ENCODE results near the gene RNF223. TPM values are rescaled to one million over a fixed set of nuclear protein-coding genes. Genes with fewer than 3 reads are reported as not detected.

The RNF223 gene
- total and polyA plus RNA-seq, 12 donors, result not detected

DNA sequence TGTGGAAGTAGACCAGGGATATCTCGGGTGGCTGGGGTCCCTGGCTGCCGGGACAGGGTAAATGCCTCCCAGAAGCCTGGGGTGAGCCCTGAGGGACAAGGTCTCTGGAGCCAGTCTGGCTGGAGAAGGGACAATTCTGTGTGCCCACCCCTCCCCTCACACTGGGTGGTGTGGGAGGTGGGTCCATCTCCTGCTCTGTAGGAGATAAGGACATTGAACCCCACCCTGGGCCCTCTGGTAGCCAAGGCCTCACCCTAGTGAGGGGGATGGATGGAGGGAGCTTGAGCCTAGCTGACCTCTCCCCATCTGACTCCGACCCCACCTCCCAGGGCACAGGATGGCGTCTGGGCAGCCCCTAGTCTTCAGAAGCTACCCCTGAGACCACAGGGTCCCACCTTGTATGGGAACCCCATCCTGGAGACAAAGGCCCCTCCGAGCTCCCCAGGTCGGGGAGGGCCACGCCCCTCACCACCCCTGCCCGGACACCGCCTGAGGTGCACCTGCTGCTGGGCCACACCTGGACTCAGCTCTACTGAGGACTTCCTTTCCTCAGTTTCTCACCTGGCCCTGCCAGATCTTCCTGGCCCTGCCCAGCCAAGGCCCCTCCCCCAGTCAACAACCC lies 49.8 kb downstream of the RNF223 start:
- peak overlapping the region in 2 of 10 donors; percentile 25 to 29 for H3K4me3 ChIP-seq
- TF ChIP-seq, protein P1, sequence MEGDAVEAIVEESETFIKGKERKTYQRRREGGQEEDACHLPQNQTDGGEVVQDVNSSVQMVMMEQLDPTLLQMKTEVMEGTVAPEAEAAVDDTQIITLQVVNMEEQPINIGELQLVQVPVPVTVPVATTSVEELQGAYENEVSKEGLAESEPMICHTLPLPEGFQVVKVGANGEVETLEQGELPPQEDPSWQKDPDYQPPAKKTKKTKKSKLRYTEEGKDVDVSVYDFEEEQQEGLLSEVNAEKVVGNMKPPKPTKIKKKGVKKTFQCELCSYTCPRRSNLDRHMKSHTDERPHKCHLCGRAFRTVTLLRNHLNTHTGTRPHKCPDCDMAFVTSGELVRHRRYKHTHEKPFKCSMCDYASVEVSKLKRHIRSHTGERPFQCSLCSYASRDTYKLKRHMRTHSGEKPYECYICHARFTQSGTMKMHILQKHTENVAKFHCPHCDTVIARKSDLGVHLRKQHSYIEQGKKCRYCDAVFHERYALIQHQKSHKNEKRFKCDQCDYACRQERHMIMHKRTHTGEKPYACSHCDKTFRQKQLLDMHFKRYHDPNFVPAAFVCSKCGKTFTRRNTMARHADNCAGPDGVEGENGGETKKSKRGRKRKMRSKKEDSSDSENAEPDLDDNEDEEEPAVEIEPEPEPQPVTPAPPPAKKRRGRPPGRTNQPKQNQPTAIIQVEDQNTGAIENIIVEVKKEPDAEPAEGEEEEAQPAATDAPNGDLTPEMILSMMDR (IDR thresholded peaks at IDR 0.05), result no peak
- ATAC-seq, result no peak
- peaks cover 0 to 9% (median 0%) of the 10 kb centered on the region in 9 donors for H3K36me3 ChIP-seq
- H3K9me3 ChIP-seq, result no peaks in the 10 kb centered on the region
- 92 to 94% methylated on average over 9 of the region's 9 CpGs for WGBS, 2 donors
- intact Hi-C loops (cut with DNase I), result loop anchor here in 1 of 10 donors (10.0 kb wide), 1 partner anchor 271 kb away; no protein-coding TSS in a partner anchor
- H3K27me3 ChIP-seq, result peaks cover 0 to 39% (median 0%) of the 10 kb centered on the region in 7 donors
- no peak for DNase-seq
- peaks cover 21 to 68% (median 36%) of the 10 kb centered on the region in 9 donors for H3K4me1 ChIP-seq
- peak overlapping the region in 4 of 10 donors; percentile 41 to 49 (median 45) for H3K27ac ChIP-seq

DNA sequence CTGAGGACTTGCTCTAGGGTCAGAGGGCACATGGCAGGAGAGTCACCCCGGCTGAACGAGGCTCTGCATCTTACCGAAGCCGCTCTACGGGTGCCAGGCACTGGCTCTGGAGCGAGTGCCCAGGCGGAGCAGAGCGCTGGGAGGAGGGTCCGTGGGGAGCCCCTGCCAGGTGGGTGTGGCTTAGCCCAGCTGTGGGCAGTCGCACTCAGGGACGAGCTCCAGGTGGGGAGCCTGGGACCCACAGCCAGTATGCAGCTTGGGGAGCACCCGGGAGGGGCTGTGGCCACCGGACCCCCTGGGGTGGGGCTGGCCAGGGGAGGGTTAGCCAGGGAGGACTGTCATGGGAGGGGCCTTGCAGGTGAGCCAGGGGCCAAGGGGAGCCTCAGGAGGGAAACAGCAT lies 50.4 kb downstream of the RNF223 start:
- H3K4me3 ChIP-seq, result no peak overlapping the region
- TF ChIP-seq, protein P1 (IDR thresholded peaks at IDR 0.05), result no peak
- intact Hi-C loops (cut with DNase I), result loop anchor here in 1 of 10 donors (10.0 kb wide), 1 partner anchor 271 kb away; no protein-coding TSS in a partner anchor
- no peaks in the 10 kb centered on the region for H3K9me3 ChIP-seq
- ATAC-seq (no peak), DNase-seq (no peak)
- H3K36me3 ChIP-seq, result peaks cover 0 to 9% (median 0%) of the 10 kb centered on the region in 9 donors
- 75 to 84% methylated on average over 13 of the region's 13 CpGs for WGBS, 2 donors
- peaks cover 0 to 39% (median 0%) of the 10 kb centered on the region in 7 donors for H3K27me3 ChIP-seq
- no peak overlapping the region for H3K27ac ChIP-seq
- peaks cover 22 to 72% (median 36%) of the 10 kb centered on the region in 9 donors for H3K4me1 ChIP-seq

GRCh38 chr1:1022302-1023009 lies 51.6 kb downstream of the RNF223 start:
- intact Hi-C loops (cut with DNase I), result loop anchor here in 1 of 10 donors (10.0 kb wide), 1 partner anchor 272 kb away; no protein-coding TSS in a partner anchor
- WGBS, 2 donors, result 73 to 78% methylated on average over 27 of the region's 27 CpGs
- DNase-seq (no peak), ATAC-seq (no peak)
- Histone ChIP-seq H3K27ac (peak overlapping the region in 2 of 10 donors; percentile 9 to 36), H3K9me3 (no peaks in the 10 kb centered on the region), H3K27me3 (peaks cover 0 to 39% (median 0%) of the 10 kb centered on the region in 7 donors), H3K4me1 (peaks cover 22 to 72% (median 36%) of the 10 kb centered on the region in 9 donors), H3K36me3 (peaks cover 0 to 3% (median 0%) of the 10 kb centered on the region in 9 donors), H3K4me3 (no peak overlapping the region)
- TF ChIP-seq, protein P1 (IDR thresholded peaks at IDR 0.05), result no peak

GRCh38 chr1:1021920-1022259 lies 52.2 kb downstream of the RNF223 start:
- DNase-seq, result no peak
- Histone ChIP-seq H3K9me3 (no peaks in the 10 kb centered on the region), H3K27me3 (peaks cover 0 to 39% (median 0%) of the 10 kb centered on the region in 7 donors), H3K27ac (peak overlapping the region in 1 of 10 donors; percentile 97), H3K36me3 (peaks cover 0 to 3% (median 0%) of the 10 kb centered on the region in 9 donors), H3K4me1 (peaks cover 22 to 70% (median 36%) of the 10 kb centered on the region in 9 donors), H3K4me3 (peak overlapping the region in 3 of 10 donors; percentile 75 to 91 (median 77))
- intact Hi-C loops (cut with DNase I), result loop anchor here in 1 of 10 donors (10.0 kb wide), 1 partner anchor 273 kb away; no protein-coding TSS in a partner anchor
- TF ChIP-seq, protein P1 (IDR thresholded peaks at IDR 0.05), result no peak
- WGBS, 2 donors, result 90 to 98% methylated on average over 8 to 10 of the region's 10 CpGs
- ATAC-seq, result no peak

Measured in heart right ventricle (tissue), 16 donors.